Liver (tissue), 3 donors: Measurements from ENCODE around the gene NRSN2.

Experiments used
- CTCF ChIP-seq: fragments of 150-350 bp; IDR thresholded peaks from 2 replicates; pipeline ENCODE4 v1.5.1; 2017; ENCODE audit warnings: improper control_type of control experiment, low read depth, low read length; ENCODE audit not compliant: missing input control
- HNF4G ChIP-seq: IDR thresholded peaks from 2 replicates; pipeline ENCODE4 v1.6.1; 2016; ENCODE audit warnings: antibody characterized with exemption
- JUND ChIP-seq, 2 donors: IDR thresholded peaks; 2 replicates each; pipeline ENCODE4 v1.6.1; 2016; ENCODE audit warnings: antibody characterized with exemption in 2 of 2
- donor health status: healthy.
- donor health status: healthy.

DNA sequence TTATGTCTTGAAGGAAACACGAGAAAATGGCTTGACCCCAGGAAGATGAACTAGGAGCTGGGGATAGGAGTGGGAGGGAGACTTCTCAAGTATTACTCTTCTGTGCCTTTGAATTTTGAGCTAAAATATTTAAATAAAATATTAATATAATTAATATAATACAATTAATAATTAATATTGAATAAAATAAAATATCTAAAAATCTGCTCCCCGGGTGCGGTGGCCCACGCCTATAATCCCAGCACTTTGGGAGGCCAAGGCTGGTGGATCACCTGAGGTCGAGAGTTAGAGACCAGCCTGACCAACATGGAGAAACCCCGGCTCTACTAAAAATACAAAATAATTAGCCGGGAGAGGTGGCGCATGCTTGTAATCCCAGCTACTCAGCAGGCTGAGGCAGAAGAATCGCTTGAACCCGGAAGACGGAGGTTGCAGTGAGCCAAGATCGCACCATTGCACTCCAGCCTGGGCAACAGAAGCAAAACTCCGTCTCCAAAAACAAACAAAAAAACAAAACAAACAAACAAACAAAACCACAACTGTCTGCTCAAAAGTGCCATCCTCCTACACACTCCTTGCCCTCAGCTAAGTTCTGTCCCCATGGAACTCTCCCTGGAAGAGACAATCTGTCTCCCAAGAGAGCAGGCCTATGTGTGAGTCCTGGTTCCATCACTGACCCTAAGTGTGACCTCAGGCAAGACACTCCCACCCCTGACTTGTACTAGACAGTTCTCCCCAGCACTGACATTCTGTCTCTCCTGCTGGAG is 20.0 kb downstream of the NRSN2 start:
- TF ChIP-seq HNF4G (no peak), JUND (IDR thresholded peaks at IDR 0.05) (no peak), CTCF (no peak)
